GM12892 (cell line): Measurements from ENCODE around the gene CR1L.
"Not testable (repeated sequence)": the region's sequence is repeated elsewhere in the genome, so short reads cannot be mapped to it uniquely, and the experiment has no call there.

Source experiments
- DNase-seq: peaks from one replicate; pipeline ENCODE4 v3.0.0; 2011; ENCODE audit not compliant: insufficient read length
- FAIRE-seq: peaks from 2 replicates; lab custom pipeline; 2011; peaks lifted over from hg19 to GRCh38; lab: Jason Lieb, UNC
- POLR2A ChIP-seq: IDR thresholded peaks from 2 replicates; pipeline ENCODE4 v1.6.1; 2011; ENCODE audit warnings: low read depth, low read length, control low read depth
- POLR2AphosphoS5 ChIP-seq: IDR thresholded peaks from 2 replicates; pipeline ENCODE4 v1.6.1; 2011; ENCODE audit warnings: low read depth, low read length, control low read depth
- TAF1 ChIP-seq: IDR thresholded peaks from 2 replicates; pipeline ENCODE4 v1.6.1; 2011; ENCODE audit warnings: low read depth, mild to moderate bottlenecking, control low read depth, low read length, borderline replicate concordance

Gene CR1L

GRCh38 chr1:207698822-207699483 lies 54.0 kb downstream of the CR1L start:
- no peak for DNase-seq
- TF ChIP-seq POLR2AphosphoS5: no peak
- no peak for TF ChIP-seq POLR2A
- no peak for TF ChIP-seq TAF1
- no peak for FAIRE-seq

- no peak for TF ChIP-seq TAF1
- no peak for FAIRE-seq
- no peak for DNase-seq
Measured at GRCh38 chr1:207702317-207702716, 57.4 kb downstream of the CR1L start.

- TF ChIP-seq TAF1 (no peak), POLR2AphosphoS5 (no peak), POLR2A (no peak)
- DNase-seq (no peak), FAIRE-seq (no peak)
Measured at GRCh38 chr1:207703712-207704111, 58.8 kb downstream of the CR1L start.

GRCh38 chr1:207708004-207708403 lies 63.1 kb downstream of the CR1L start:
- DNase-seq, FAIRE-seq: not testable (repeated sequence)

- TF ChIP-seq TAF1 (no peak), POLR2A (no peak), POLR2AphosphoS5 (no peak)
- no peak for FAIRE-seq
- DNase-seq: no peak
Measured at GRCh38 chr1:207711285-207711684, 66.4 kb downstream of the CR1L start.

- not testable (repeated sequence) for FAIRE-seq, DNase-seq
Measured at GRCh38 chr1:207712701-207713100, 67.8 kb downstream of the CR1L start.

GRCh38 chr1:207713529-207713928 lies 68.6 kb downstream of the CR1L start:
- DNase-seq (no peak), FAIRE-seq (no peak)

GRCh38 chr1:207719234-207719633 lies 74.3 kb downstream of the CR1L start:
- DNase-seq: no peak
- no peak for FAIRE-seq
- TF ChIP-seq POLR2A (no peak), POLR2AphosphoS5 (no peak), TAF1 (no peak)

More at GRCh38 chr1:207713529-207713928, 68.6 kb downstream of the CR1L start:
- no peak for TF ChIP-seq TAF1
- no peak for TF ChIP-seq POLR2AphosphoS5
- TF ChIP-seq POLR2A: no peak

GRCh38 chr1:207728200-207728858 lies 83.4 kb downstream of the CR1L start:
- not testable (repeated sequence) for DNase-seq, FAIRE-seq

- not testable (repeated sequence) for DNase-seq, FAIRE-seq
Measured at GRCh38 chr1:207737503-207738157, 92.7 kb downstream of the CR1L start.

- not testable (repeated sequence) for FAIRE-seq
Measured at GRCh38 chr1:207738158-207738659, 93.3 kb downstream of the CR1L start.

GRCh38 chr1:207740207-207740606 lies 95.3 kb downstream of the CR1L start:
- DNase-seq (no peak), FAIRE-seq (no peak)
- TF ChIP-seq POLR2AphosphoS5 (no peak), TAF1 (no peak), POLR2A (no peak)

More at GRCh38 chr1:207738158-207738659, 93.3 kb downstream of the CR1L start:
- DNase-seq: not testable (repeated sequence)
